Measurements from ENCODE around the gene SMAD3. TPM values are rescaled to one million over a fixed set of nuclear protein-coding genes. Genes with fewer than 3 reads are reported as not detected.

SMAD3 gene
- total RNA-seq, 4 donors from 2014 or later, result 41.9 to 94.9 (median 56.1) TPM

DNA sequence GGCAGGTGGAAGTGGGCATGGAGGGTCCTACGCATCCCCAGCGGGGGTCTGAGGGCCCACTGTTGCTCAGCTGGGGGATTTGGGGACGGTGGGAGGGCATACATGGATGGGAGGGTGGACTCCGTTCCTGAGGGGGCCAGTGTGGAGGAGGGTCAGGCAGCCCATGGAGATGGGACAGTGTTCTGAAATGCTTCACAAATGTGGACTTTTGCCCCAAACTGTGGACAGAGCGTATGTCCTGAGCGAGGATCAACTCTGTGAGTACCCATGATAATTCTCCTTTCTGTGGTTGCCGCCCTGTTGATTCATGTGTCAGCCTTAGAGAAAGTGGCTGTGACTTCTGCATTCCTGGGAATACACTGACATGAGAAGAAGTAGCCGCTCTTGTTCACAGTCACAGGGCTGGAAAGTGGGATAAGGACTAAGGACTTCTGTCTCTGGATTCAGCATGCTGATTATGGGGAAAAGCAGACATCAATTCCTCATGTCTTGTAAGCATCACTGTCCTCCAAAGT lies 33.4 kb downstream of the SMAD3 start:
- no peak for DNase-seq (ENCODE audit: low spot score in 2 of 2)
- Histone ChIP-seq H3K4me1 (peaks cover 62% of the 10 kb centered on the region), H3K36me3 (no peaks in the 10 kb centered on the region), H3K4me3 (peak overlapping the region; percentile 34), H3K27ac (peak overlapping the region; percentile 89), H3K9me3 (no peaks in the 10 kb centered on the region), H3K27me3 (no peaks in the 10 kb centered on the region)
- TF ChIP-seq POLR2AphosphoS5 (IDR thresholded peaks at IDR 0.05), result no peak
- no peak for TF ChIP-seq POLR2A (IDR thresholded peaks at IDR 0.05)
- TF ChIP-seq, protein P1, sequence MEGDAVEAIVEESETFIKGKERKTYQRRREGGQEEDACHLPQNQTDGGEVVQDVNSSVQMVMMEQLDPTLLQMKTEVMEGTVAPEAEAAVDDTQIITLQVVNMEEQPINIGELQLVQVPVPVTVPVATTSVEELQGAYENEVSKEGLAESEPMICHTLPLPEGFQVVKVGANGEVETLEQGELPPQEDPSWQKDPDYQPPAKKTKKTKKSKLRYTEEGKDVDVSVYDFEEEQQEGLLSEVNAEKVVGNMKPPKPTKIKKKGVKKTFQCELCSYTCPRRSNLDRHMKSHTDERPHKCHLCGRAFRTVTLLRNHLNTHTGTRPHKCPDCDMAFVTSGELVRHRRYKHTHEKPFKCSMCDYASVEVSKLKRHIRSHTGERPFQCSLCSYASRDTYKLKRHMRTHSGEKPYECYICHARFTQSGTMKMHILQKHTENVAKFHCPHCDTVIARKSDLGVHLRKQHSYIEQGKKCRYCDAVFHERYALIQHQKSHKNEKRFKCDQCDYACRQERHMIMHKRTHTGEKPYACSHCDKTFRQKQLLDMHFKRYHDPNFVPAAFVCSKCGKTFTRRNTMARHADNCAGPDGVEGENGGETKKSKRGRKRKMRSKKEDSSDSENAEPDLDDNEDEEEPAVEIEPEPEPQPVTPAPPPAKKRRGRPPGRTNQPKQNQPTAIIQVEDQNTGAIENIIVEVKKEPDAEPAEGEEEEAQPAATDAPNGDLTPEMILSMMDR (IDR thresholded peaks at IDR 0.05), result no peak
- no peak for TF ChIP-seq EP300 (IDR thresholded peaks at IDR 0.05)
- WGBS, result 44% methylated on average over 8 of the region's 8 CpGs

DNA sequence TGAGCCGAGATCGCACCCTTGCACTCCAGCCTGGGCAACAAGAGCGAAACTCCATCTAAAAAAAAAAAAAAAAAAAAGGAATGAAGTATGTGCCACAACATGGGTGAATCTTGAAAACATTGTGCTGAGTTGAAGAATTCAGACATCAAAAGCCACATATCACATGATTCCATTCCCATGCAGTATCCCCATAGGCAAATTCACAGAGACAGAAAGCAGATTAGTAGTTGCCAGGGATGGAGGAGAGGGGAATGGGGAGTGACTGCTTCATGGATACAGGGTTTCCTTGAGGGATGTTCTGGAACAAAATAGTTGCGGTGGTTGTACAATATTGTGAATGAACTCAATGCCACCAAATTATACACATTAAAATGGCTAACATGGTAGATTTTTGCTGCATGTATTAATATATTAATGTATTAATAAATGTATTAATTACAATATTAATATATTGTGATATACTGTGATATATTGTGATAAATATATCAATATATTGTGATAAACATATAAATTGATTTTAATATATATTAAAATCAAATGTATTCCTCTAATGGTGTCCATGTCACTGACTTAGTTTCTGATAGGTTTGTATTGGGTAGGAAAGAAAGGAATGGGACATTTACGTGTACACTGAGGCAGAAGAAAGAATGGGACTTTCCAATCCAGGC lies 34.9 kb downstream of the SMAD3 start:
- TF ChIP-seq EP300 (IDR thresholded peaks at IDR 0.05), result no peak
- TF ChIP-seq POLR2A (IDR thresholded peaks at IDR 0.05), result no peak
- TF ChIP-seq, protein P1 (IDR thresholded peaks at IDR 0.05), result no peak
- TF ChIP-seq POLR2AphosphoS5 (IDR thresholded peaks at IDR 0.05), result no peak
- no peaks in the 10 kb centered on the region for H3K9me3 ChIP-seq
- H3K27me3 ChIP-seq, result no peaks in the 10 kb centered on the region
- DNase-seq (ENCODE audit: low spot score in 2 of 2), result no peak
- H3K27ac ChIP-seq, result no peak overlapping the region
- WGBS, result 69% methylated on average over 5 of the region's 5 CpGs
- no peak overlapping the region for H3K4me3 ChIP-seq
- H3K36me3 ChIP-seq, result no peaks in the 10 kb centered on the region
- peaks cover 68% of the 10 kb centered on the region for H3K4me1 ChIP-seq

DNA sequence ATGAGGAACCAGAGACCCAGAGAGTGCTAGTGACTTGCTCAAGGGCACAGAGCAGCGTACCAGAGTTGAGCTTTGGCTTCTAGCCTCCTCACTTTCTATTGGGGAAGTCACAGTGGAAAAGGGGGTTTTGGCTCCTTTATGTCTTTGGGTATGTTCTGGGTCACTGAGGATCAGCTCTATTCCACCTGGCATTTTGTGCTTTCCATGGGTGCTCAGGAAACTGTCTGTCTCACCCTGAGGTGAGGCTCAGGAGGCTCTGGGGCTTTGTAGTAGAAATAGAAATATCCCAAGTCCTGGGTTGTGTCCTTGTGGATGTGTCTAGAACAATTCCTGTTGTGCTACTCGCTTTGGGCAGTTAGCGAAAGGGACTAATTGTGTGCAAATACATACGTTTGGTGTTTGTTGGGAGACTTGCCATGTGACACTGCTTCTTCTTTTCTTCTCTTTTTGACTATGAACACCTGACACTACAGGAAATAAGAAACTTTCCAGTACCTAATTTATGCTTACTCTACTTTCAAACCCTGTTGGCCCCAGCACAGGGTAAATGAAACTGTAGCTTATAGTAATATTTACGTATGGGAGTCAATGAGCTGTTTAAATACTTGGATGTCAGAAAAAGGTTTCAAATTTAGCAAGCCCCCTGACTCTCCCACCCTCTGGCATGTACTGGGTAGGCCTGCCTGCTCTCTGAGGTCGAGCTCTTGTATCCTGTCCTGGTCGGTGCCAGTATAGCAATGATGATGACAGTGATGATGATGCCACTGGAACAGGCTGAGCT lies 35.6 kb downstream of the SMAD3 start:
- no peaks in the 10 kb centered on the region for H3K9me3 ChIP-seq
- DNase-seq (ENCODE audit: low spot score in 2 of 2), result no peak
- no peaks in the 10 kb centered on the region for H3K27me3 ChIP-seq
- no peaks in the 10 kb centered on the region for H3K36me3 ChIP-seq
- H3K4me1 ChIP-seq, result peaks cover 76% of the 10 kb centered on the region
- WGBS, result 73% methylated on average over 7 of the region's 7 CpGs
- H3K27ac ChIP-seq, result peak overlapping the region; percentile 11
- TF ChIP-seq, protein P1 (IDR thresholded peaks at IDR 0.05), result no peak
- no peak for TF ChIP-seq POLR2AphosphoS5 (IDR thresholded peaks at IDR 0.05)
- no peak for TF ChIP-seq POLR2A (IDR thresholded peaks at IDR 0.05)
- no peak for TF ChIP-seq EP300 (IDR thresholded peaks at IDR 0.05)
- no peak overlapping the region for H3K4me3 ChIP-seq

DNA sequence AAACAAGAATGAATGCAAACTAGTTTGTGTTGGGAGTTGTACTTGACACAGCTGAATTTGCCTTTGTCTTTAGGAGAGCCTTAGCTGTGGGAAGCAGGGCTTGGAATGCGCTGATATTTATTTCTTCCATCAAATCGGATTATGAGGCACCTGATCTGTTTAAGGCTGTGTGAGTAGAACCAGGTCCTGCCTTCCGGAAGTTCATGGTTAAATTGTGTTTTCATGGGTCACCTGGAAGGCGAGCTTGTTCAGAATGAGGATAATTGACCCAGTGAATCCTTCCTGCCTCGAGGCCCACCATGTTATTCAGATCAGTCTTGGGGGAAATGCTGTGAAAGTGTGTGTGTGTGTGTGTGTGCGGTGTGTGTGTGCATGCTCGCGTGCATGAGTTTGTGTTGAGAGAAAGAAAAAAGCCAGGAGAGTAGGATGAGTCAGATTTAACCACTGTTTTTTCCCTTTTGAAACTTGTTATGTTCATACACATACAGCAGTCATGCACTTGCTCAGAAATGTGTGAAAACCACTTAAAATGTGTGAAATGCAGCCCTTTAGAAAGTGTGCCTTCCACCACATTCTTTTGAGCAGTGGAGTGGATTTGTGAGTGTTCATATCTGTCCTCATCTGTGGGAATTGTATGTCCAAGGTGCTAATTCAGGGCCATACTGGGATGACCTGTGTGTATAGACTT lies 36.7 kb downstream of the SMAD3 start:
- no peaks in the 10 kb centered on the region for H3K9me3 ChIP-seq
- no peaks in the 10 kb centered on the region for H3K27me3 ChIP-seq
- no peak for DNase-seq (ENCODE audit: low spot score in 2 of 2)
- 54% methylated on average over 8 of the region's 8 CpGs for WGBS
- H3K4me1 ChIP-seq, result peaks cover 86% of the 10 kb centered on the region
- H3K36me3 ChIP-seq, result no peaks in the 10 kb centered on the region
- no peak overlapping the region for H3K4me3 ChIP-seq
- TF ChIP-seq EP300 (IDR thresholded peaks at IDR 0.05) (no peak), POLR2A (IDR thresholded peaks at IDR 0.05) (no peak), POLR2AphosphoS5 (IDR thresholded peaks at IDR 0.05) (no peak)
- TF ChIP-seq, protein P1 (IDR thresholded peaks at IDR 0.05), result no peak
- H3K27ac ChIP-seq, result peak overlapping the region; percentile 11

DNA sequence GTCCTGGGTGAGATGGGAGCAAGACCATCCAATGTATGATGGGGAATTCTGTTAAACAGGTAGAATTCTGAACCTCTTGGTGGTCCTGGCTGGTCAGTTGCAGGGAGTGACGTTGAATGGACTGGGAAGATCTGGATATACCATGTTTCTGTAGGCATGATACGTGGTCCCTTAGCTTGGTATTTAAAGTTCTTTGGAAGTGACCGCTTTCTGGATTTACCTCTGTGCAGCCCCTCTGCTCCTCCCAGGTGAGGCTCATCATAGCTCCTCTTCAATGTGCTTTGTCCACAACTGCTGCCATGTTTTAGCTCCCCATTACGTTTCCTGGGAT lies 37.2 kb downstream of the SMAD3 start:
- Histone ChIP-seq H3K4me1 (peaks cover 91% of the 10 kb centered on the region), H3K27me3 (no peaks in the 10 kb centered on the region), H3K27ac (no peak overlapping the region), H3K9me3 (no peaks in the 10 kb centered on the region), H3K36me3 (no peaks in the 10 kb centered on the region), H3K4me3 (no peak overlapping the region)
- WGBS, result 89% methylated on average over 4 of the region's 4 CpGs
- no peak for DNase-seq (ENCODE audit: low spot score in 2 of 2)
- no peak for TF ChIP-seq EP300 (IDR thresholded peaks at IDR 0.05)
- no peak for TF ChIP-seq POLR2AphosphoS5 (IDR thresholded peaks at IDR 0.05)
- TF ChIP-seq POLR2A (IDR thresholded peaks at IDR 0.05), result no peak
- TF ChIP-seq, protein P1 (IDR thresholded peaks at IDR 0.05), result no peak

Data from suprapubic skin (tissue), 4 donors.